ENCODE data around the gene ZNRF1. TPM values are rescaled to one million over a fixed set of nuclear protein-coding genes. Genes with fewer than 3 reads are reported as not detected.

The ZNRF1 gene
- total RNA-seq, 3 donors from 2014 or later, result 29.9 to 42.7 (median 39.3) TPM

DNA sequence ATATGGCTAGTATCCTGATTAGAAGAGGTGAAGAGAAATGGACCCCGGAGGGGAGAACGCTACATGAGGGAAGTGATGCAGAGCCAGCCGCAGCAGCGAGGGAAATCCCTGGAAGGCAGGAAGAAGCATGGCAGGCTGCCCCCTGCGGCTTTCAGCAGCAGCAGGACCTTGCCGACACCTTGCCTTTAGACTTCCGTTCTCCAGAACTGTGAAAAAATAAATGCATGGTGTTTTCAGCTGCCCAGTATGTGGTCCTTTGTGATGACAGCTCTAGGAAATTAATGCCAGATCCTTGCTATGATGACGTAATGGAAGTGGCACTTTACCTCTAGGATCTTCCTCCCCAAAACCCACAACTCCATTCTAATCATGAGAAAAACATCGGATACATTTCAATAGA is 139.8 kb downstream of the ZNRF1 start:
- ATAC-seq, result no peak
- no peak for DNase-seq
- no peaks in the 10 kb centered on the region for H3K9me3 ChIP-seq
- H3K4me3 ChIP-seq, result no peak overlapping the region
- H3K4me1 ChIP-seq (ENCODE audit: low read depth), result peaks cover 8% of the 10 kb centered on the region
- TF ChIP-seq, protein P1, sequence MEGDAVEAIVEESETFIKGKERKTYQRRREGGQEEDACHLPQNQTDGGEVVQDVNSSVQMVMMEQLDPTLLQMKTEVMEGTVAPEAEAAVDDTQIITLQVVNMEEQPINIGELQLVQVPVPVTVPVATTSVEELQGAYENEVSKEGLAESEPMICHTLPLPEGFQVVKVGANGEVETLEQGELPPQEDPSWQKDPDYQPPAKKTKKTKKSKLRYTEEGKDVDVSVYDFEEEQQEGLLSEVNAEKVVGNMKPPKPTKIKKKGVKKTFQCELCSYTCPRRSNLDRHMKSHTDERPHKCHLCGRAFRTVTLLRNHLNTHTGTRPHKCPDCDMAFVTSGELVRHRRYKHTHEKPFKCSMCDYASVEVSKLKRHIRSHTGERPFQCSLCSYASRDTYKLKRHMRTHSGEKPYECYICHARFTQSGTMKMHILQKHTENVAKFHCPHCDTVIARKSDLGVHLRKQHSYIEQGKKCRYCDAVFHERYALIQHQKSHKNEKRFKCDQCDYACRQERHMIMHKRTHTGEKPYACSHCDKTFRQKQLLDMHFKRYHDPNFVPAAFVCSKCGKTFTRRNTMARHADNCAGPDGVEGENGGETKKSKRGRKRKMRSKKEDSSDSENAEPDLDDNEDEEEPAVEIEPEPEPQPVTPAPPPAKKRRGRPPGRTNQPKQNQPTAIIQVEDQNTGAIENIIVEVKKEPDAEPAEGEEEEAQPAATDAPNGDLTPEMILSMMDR (IDR thresholded peaks at IDR 0.05), result no peak
- no peaks in the 10 kb centered on the region for H3K36me3 ChIP-seq (ENCODE audit: low read depth)
- intact Hi-C loops (cut with DNase I, micrococcal nuclease), result no loop called here

DNA sequence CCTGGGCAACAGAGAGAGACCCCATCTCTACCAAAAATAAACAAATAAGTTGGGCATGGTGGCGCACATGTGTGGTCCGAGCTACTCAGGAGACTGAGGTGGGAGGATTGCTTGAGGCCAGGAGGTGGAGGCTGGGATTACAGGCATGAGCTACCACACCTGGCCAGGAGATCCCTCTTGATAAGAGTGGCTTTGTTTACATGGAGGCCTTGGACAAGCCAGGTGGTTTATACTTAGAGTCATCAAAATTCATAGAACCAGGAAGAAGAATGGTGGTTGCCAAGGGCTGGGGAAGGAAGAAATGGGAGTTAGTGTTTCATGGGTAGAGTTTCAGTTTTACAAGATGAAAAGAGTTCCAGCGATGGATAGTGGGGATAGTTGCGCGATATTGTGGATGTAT is 140.7 kb downstream of the ZNRF1 start:
- TF ChIP-seq, protein P1 (IDR thresholded peaks at IDR 0.05), result no peak
- peak; percentile 92 for ATAC-seq
- H3K4me1 ChIP-seq (ENCODE audit: low read depth), result peaks cover 8% of the 10 kb centered on the region
- intact Hi-C loops (cut with DNase I, micrococcal nuclease), result no loop called here
- DNase-seq, result peak in 2 of 3 donors; percentile 38 to 43
- H3K4me3 ChIP-seq, result no peak overlapping the region
- no peaks in the 10 kb centered on the region for H3K9me3 ChIP-seq
- H3K36me3 ChIP-seq (ENCODE audit: low read depth), result no peaks in the 10 kb centered on the region

DNA sequence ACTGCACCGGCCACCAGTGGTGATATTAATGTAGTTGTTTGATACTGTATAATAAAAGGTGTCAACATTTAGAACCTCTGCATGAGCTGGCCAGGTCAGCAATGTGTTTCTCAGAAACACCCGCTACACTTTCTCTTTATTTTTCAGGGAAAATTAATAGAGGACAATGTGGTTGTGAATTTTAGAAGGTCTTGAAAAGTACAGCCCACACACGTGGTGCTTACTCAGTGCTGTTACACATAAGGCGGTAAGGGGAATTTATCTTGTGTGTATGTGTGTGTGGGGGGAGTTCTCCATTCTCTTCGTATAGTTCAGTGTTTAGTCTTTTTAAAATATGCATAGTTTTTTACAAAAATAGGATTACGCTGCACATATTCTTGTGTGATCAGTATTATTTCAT is 145.1 kb downstream of the ZNRF1 start:
- Histone ChIP-seq H3K4me1 (ENCODE audit: low read depth) (peaks cover under 1% of the 10 kb centered on the region), H3K9me3 (no peaks in the 10 kb centered on the region), H3K36me3 (ENCODE audit: low read depth) (no peaks in the 10 kb centered on the region), H3K4me3 (no peak overlapping the region)
- intact Hi-C loops (cut with DNase I, micrococcal nuclease), result no loop called here
- DNase-seq, result no peak
- no peak for ATAC-seq
- TF ChIP-seq, protein P1 (IDR thresholded peaks at IDR 0.05), result no peak

DNA sequence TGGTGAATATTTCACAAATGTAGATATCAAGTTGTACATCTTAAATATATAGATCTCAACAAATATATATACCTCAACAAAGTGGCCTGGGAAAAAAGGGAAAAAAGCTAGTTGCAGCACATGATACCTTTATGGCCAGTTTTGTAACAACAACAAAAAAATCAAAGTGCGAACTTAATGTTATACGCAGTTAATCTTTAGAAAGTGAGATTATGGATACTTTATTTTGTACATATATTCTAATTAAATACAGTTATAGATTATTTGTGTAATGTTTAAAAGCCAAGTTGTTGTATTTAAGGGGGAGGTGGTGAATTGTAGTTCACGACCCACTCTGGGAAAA is 149.1 kb downstream of the ZNRF1 start:
- ATAC-seq, result no peak
- H3K4me1 ChIP-seq (ENCODE audit: low read depth), result peaks cover 4% of the 10 kb centered on the region
- intact Hi-C loops (cut with DNase I, micrococcal nuclease), result no loop called here
- H3K36me3 ChIP-seq (ENCODE audit: low read depth), result no peaks in the 10 kb centered on the region
- H3K9me3 ChIP-seq, result peaks cover 21% of the 10 kb centered on the region
- TF ChIP-seq, protein P1 (IDR thresholded peaks at IDR 0.05), result no peak
- DNase-seq, result no peak
- peak overlapping the region; percentile 84 for H3K4me3 ChIP-seq

DNA sequence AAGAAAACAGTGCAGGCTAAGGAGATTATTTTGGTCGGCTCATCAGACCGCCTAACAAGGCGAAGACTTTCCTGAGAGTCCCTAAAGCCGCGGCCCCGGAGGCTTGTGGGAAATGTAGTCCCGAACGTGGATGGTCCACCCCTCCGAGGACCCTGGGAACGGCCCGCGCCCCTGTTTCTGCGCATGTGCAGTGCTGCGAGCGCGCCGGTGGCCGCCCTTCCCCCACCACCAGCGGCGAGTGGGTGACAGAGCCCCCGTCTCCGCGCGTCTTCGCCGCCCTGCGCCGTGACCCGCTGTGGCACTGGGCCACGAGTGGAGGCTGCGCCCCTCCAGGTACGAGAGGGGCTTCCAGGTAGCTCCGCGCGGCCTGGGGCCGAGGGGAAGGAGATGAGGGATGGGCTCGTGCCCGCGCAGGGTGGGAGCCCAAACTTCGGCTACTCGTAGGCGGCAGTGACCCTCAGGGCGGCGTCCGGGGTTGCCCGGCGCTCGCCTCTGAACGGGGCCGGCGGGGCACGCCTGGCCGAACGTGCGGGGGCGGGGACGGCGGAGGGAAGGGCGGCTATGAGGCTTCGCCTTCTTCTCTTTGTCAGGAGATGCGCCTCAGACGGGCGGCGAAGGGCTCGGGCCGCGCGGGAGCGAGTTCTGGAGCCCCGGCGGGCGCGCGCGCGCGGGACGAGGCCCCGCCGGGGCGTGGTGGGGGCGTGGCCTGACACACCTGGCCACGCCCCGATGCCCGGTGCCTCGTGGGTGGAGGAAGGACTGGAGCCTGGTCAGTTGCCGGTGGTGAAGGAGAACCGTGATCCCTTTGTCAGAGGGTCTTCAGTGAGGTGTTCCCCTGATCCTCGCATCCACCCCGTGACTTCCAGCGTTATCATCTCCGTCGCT is 149.7 kb downstream of the ZNRF1 start, which contains the start of gene ZFP1:
Gene ZFP1, plus strand, starts transcription at position 214 of the 885 bp plus-strand sequence. CDS start 4,428 bp downstream, outside the sequence.
- intact Hi-C loops (cut with DNase I, micrococcal nuclease), result no loop called here
- peaks cover 22% of the 10 kb centered on the region for H3K9me3 ChIP-seq
- H3K4me1 ChIP-seq (ENCODE audit: low read depth), result peaks cover 4% of the 10 kb centered on the region
- TF ChIP-seq, protein P1 (IDR thresholded peaks at IDR 0.05), result no peak
- H3K36me3 ChIP-seq (ENCODE audit: low read depth), result no peaks in the 10 kb centered on the region
- peak; percentile 97 for ATAC-seq
- peak within 1 kb of the TSS; percentile 84 for H3K4me3 ChIP-seq
- DNase-seq, result peak; percentile 95 to 98 (median 97)
